ENCODE results near the gene LATS2.

DNA sequence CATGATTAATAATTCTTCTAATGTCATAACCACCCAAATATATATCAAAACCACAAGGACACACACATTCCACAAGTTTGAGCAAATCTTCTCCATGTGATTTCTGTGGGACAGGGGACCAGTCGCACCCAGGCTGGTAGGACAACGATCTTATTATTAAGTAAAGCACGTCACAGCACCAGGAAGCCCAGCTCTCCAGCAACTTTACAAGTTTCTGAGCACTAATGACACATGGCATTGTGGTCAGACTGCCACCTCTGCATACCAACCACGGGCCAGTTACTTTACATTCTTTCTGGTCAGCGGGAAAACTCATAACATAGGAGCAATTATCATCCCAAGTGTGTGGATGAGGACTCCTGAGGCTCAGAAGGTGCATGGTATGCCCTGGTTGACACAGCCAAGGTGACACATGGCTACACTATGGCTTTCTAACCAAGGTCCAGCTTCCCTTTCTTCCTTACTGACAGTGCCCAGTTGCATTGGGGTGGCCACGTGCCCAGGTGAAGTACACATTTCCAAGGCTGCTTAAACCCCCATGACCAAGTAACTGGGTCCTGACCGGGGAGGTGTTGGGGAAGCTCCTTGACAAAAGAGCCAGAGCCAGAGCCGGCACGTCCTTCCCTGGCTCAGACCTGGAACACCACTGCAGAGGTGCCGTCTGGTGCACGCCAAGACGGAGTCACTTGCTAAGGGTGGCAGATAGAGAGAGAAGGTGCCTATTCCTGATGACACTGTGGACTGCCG is 27.4 kb downstream of the LATS2 start:
- TF ChIP-seq CTCF (IDR thresholded peaks at IDR 0.05) (no peak), POLR2A (IDR thresholded peaks at IDR 0.05) (no peak), POLR2AphosphoS5 (IDR thresholded peaks at IDR 0.05; ENCODE audit: insufficient read depth in 1 of 2, low read depth in 1 of 2) (peak in 1 of 2 donors; percentile 15)
